Gastrocnemius medialis (tissue), 4 donors: ENCODE data around the gene APOL3. TPM values are rescaled to one million over a fixed set of nuclear protein-coding genes. Genes with fewer than 3 reads are reported as not detected.

Source experiments
- ATAC-seq, 2 donors: fragments of 150-250 bp; one replicate each; pipeline ENCODE4 v1.9.1; 2016
- DNase-seq, 2 donors: peaks; one replicate each; pipeline ENCODE4 v3.0.0-alpha.2; 2019
- H3K27ac ChIP-seq, 4 donors: fragments of 200-600 bp; sonication (generic); 1 replicate in 1 of 4; 2 replicates in 3 of 4; pipeline ENCODE4 v1.5.1; 2016 to 2018; ENCODE audit warnings: mild to moderate bottlenecking in 2 of 4, moderate library complexity in 1 of 4
- H3K27me3 ChIP-seq, 3 donors: fragments of 200-600 bp; sonication (generic) in 2 of 3; 1 replicate in 1 of 3; 2 replicates in 2 of 3; pipeline versions ENCODE4 v1.5.1 to v1.6.0; 2016 to 2019; ENCODE audit warnings: mild to moderate bottlenecking in 1 of 3, moderate library complexity in 1 of 3
- H3K36me3 ChIP-seq, 2 donors: fragments of 200-600 bp; sonication (generic) in 1 of 2; one replicate each; pipeline ENCODE4 v1.5.1; 2017 to 2018
- H3K4me1 ChIP-seq, 2 donors: fragments of 200-600 bp; sonication (generic) in 1 of 2; one replicate each; pipeline ENCODE4 v1.5.1; 2016 to 2017; ENCODE audit warnings: mild to moderate bottlenecking in 2 of 2
- H3K4me3 ChIP-seq, 4 donors: fragments of 200-600 bp; sonication (generic) in 3 of 4; 1 replicate in 1 of 4; 2 replicates in 3 of 4; pipeline ENCODE4 v1.5.1; 2016 to 2019; ENCODE audit warnings: mild to moderate bottlenecking in 2 of 4
- H3K9me3 ChIP-seq, 3 donors: fragments of 200-600 bp; sonication (generic) in 2 of 3; 1 replicate in 1 of 3; 2 replicates in 2 of 3; pipeline ENCODE4 v1.5.1; 2016 to 2019
- POLR2A ChIP-seq, 2 donors: fragments of 450-650 bp; IDR thresholded peaks; one replicate each; pipeline ENCODE4 v1.6.1; 2017; ENCODE audit warnings: antibody characterized with exemption in 2 of 2, mild to moderate bottlenecking in 2 of 2, moderate library complexity in 2 of 2
- in situ Hi-C, 4 donors: fragments of 200-750 bp; cut with MboI; loops; one replicate each; pipeline versions ENCODE4 v1.15.0 to v1.8.0; 2017; ENCODE audit warnings: low sequenced_read_pairs in 4 of 4
- intact Hi-C: fragments of 100-400 bp; cut with DNase I; formaldehyde crosslinking; loops from one replicate; pipeline ENCODE4 v1.15.1; 2023; ENCODE audit warnings: low total_unique reads
- total RNA-seq, 4 donors: library from RNA; depleted of rRNA; stranded (reverse); fragments of >200 nt; gene quantifications; one replicate each; pipeline versions ENCODE4 v1.1.0 to v1.2.3, GENCODE V29; 2016
- TF ChIP-seq, protein P1 (sequence below), 5 experiments: fragments of 450-650 bp in 3 of 5; fragments of 200-600 bp in 2 of 5; sonication (generic) in 2 of 5; IDR thresholded peaks in 4 of 5; conservative IDR thresholded peaks in 1 of 5; 1 replicate in 4 of 5; 2 replicates in 1 of 5; pipeline ENCODE4 v1.5.1; 2016 to 2019; ENCODE audit warnings: antibody characterized with exemption in 5 of 5, mild to moderate bottlenecking in 3 of 5, moderate library complexity in 3 of 5

The APOL3 gene
- total RNA-seq, 4 donors from 2014 or later = 16.6 to 23.4 (median 19.3) TPM

DNA sequence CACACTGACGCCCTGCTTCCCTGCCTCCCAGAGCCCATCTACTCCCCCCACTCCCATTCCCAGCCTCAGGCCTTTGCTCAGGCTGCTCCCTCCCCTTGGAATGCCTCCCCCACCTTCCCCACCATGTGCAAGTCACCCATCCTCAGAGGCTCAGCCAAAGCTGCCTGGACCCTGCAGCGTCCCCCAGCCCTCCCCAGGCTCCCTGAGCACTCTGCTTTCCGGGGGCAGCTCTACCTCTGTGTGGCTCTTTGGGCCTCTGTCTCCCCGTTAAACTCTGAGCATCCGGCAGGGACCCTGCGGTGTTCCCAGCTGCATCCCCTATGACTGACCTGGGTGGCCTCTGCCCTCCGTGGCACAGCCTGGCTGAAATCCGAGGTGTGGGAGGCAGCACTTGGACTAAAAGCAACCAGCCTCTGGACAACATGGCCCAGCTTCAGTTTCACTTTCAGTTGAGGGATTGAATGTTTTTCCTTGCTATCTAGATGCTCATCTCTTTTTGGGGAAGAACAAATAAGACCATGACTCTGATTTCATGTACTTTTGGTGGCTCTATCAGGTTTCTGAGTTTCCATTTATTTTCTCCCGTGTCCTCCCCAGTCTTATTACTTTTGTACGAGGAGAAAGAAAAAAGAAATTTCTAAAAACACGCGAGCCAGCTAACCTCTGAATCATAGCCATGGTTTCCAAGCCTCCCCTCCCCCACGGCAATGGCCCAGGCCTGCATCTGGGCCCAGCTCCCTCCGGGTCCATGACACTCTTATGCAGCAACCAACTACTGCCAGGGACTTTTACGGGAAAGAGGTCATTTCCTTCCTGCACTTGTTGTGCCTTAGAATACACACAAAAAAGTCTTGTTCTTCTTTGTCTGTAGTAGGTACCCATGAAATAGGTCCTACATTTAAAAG, 3.8 kb downstream of the APOL3 start:
- H3K4me1 ChIP-seq = peaks cover 39 to 55% of the 10 kb centered on the region in 2 donors
- intact Hi-C loops = no loop called here
- peak; percentile 75 to 76 for ATAC-seq

GRCh38 chr22:36156119-36156514, 4.4 kb downstream of the APOL3 start:
- no peak for ATAC-seq
- Histone ChIP-seq H3K27ac (peak overlapping the region; percentile 74 to 84 (median 81)), H3K9me3 (no peaks in the 10 kb centered on the region), H3K4me3 (peak overlapping the region; percentile 44 to 61 (median 54)), H3K36me3 (no peaks in the 10 kb centered on the region), H3K4me1 (peaks cover 39 to 53% of the 10 kb centered on the region in 2 donors), H3K27me3 (no peaks in the 10 kb centered on the region)
- DNase-seq = no peak
- intact Hi-C loops = no loop called here
- in situ Hi-C loops = no loop called here
- TF ChIP-seq POLR2A (IDR thresholded peaks at IDR 0.05) = no peak
- TF ChIP-seq, protein P1, sequence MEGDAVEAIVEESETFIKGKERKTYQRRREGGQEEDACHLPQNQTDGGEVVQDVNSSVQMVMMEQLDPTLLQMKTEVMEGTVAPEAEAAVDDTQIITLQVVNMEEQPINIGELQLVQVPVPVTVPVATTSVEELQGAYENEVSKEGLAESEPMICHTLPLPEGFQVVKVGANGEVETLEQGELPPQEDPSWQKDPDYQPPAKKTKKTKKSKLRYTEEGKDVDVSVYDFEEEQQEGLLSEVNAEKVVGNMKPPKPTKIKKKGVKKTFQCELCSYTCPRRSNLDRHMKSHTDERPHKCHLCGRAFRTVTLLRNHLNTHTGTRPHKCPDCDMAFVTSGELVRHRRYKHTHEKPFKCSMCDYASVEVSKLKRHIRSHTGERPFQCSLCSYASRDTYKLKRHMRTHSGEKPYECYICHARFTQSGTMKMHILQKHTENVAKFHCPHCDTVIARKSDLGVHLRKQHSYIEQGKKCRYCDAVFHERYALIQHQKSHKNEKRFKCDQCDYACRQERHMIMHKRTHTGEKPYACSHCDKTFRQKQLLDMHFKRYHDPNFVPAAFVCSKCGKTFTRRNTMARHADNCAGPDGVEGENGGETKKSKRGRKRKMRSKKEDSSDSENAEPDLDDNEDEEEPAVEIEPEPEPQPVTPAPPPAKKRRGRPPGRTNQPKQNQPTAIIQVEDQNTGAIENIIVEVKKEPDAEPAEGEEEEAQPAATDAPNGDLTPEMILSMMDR (IDR thresholded peaks at IDR 0.05 in 4 of 5, conservative IDR thresholded peaks at IDR 0.05 in 1 of 5) = no peak

More for the DNA sequence above, 3.8 kb downstream of the APOL3 start:
- peak; percentile 63 to 79 for DNase-seq
- Histone ChIP-seq H3K27ac (peak overlapping the region; percentile 74 to 84 (median 81)), H3K9me3 (no peaks in the 10 kb centered on the region), H3K27me3 (no peaks in the 10 kb centered on the region), H3K4me3 (peak overlapping the region; percentile 47 to 61 (median 54)), H3K36me3 (no peaks in the 10 kb centered on the region)
- TF ChIP-seq, protein P1 (IDR thresholded peaks at IDR 0.05 in 4 of 5, conservative IDR thresholded peaks at IDR 0.05 in 1 of 5) = no peak
- peak; percentile 48 to 73 for TF ChIP-seq POLR2A (IDR thresholded peaks at IDR 0.05)
- in situ Hi-C loops = no loop called here

DNA sequence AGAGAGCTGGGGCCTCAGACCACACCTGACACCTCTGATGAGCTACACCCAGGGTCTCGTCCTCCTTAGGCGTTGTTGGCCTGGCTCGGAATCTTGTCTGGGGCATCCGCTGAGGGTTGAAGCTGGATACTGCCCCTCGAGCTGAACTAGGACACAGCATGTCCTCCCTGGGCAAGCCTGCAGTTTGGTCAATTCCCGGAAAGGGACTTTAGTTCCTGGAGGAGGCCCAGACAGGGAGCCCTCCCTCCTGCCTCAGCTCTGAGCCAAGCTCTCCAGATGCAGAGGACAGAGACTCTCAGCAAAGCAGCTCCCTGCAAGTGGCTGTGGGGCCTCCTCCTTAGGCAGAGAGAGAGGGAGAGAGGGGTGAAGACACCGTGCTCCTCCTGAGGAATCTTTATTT, 4.9 kb downstream of the APOL3 start:
- ATAC-seq = peak; percentile 56 to 64
- H3K4me3 ChIP-seq = peak overlapping the region; percentile 44 to 61 (median 54)
- peak overlapping the region; percentile 74 to 84 (median 81) for H3K27ac ChIP-seq
- no peaks in the 10 kb centered on the region for H3K36me3 ChIP-seq
- no peaks in the 10 kb centered on the region for H3K27me3 ChIP-seq
- peak; percentile 53 to 68 for DNase-seq
- TF ChIP-seq, protein P1 (IDR thresholded peaks at IDR 0.05 in 4 of 5, conservative IDR thresholded peaks at IDR 0.05 in 1 of 5) = no peak
- peak; percentile 13 to 54 for TF ChIP-seq POLR2A (IDR thresholded peaks at IDR 0.05)
- H3K4me1 ChIP-seq = peaks cover 39 to 50% of the 10 kb centered on the region in 2 donors
- in situ Hi-C loops (no loop called here), intact Hi-C loops (no loop called here)
- no peaks in the 10 kb centered on the region for H3K9me3 ChIP-seq

- peaks cover 45 to 60% of the 10 kb centered on the region in 2 donors for H3K4me1 ChIP-seq
- intact Hi-C loops = no loop called here
- TF ChIP-seq, protein P1 (IDR thresholded peaks at IDR 0.05 in 4 of 5, conservative IDR thresholded peaks at IDR 0.05 in 1 of 5) = no peak
- TF ChIP-seq POLR2A (IDR thresholded peaks at IDR 0.05) = no peak
- no peaks in the 10 kb centered on the region for H3K36me3 ChIP-seq
- in situ Hi-C loops = no loop called here
- H3K27ac ChIP-seq = peak overlapping the region; percentile 74 to 84 (median 81)
- no peaks in the 10 kb centered on the region for H3K9me3 ChIP-seq
- H3K27me3 ChIP-seq = no peaks in the 10 kb centered on the region
- ATAC-seq (no peak), DNase-seq (no peak)
- peak overlapping the region in 1 of 4 donors; percentile 4 for H3K4me3 ChIP-seq
These were observed 6.1 kb downstream of the APOL3 start for GRCh38 chr22:36154423-36154945.
